ENCODE data around the gene FGGY.

FGGY gene

DNA sequence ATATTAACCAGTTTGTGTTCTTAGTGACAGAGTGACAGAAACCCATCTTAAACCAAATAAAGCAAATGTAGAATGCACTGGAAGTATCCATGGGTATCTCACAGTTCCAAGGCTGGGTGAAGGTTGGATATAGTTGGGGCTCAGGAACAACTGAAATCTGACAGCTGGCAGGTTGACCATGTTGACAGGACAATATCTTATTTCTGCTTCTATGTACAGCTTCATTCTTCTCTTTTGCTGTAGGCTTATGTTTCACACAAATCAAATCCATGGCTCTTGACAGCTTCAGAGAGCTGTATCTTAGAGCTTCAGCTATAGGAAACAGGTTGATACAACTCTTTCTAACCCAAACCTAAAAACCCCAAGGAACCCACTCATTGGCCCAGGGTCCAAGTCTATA lies 34.3 kb upstream of the FGGY start:
- TF ChIP-seq POLR2AphosphoS5 (IDR thresholded peaks at IDR 0.05; ENCODE audit: borderline replicate concordance, low read depth, low read length) = no peak
- TF ChIP-seq EZH2 (IDR thresholded peaks at IDR 0.05) = no peak
- TF ChIP-seq FOXP2 (optimal IDR thresholded peaks at IDR 0.05; ENCODE audit: control extremely low read depth, extremely low read length, insufficient read depth) = no peak
- H3K4me3 ChIP-seq = no peak overlapping the region
- no peak for DNase-seq (ENCODE audit: low read depth, low spot score)

DNA sequence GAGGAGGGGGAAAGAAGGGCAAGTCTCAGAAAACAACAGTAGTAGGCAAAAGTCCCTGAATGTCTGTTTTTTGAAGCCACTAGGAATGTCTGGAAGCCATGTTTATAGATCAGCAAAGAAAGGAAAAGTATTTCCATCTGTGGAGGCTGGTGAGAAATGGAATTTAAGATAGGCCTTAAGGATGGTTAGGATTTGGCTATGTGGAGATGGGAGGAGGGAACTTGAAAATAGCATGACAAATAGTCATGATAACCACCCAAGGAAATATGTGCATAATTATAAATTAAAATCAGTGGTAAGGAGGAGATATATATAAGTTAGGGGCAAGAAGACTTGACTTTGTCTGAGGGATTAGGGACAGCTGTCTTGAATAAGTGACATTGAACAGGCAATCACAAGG lies 33.8 kb upstream of the FGGY start:
- DNase-seq (ENCODE audit: low read depth, low spot score) = no peak

More for the DNA sequence above, 34.3 kb upstream of the FGGY start:
- Histone ChIP-seq H3K36me3 (ENCODE audit: insufficient read depth, low read length) (no peaks in the 10 kb centered on the region), H3K27ac (no peak overlapping the region), H3K9ac (ENCODE audit: insufficient read length) (no peak overlapping the region), H3K9me3 (ENCODE audit: low read depth, low read length) (no peaks in the 10 kb centered on the region)

DNA sequence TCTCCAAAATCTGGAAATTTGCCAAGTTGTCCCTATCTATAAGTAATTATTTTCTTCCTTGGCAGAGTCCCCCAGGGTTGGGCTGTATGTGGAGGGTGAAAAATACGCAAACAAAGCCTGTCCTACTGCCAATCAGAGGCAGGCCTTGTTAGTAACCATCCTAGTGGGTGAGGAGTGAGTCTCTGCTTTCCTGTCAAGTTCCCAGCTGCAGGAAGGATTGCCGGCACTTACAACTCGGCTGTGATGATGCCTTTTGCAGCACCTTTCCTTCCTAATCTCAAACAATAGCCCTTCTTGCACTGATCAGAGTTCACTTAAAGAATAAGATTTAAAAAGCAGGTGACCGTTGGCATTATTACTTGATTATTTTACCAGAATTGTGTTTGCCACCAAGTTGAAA lies 31.3 kb upstream of the FGGY start:
- DNase-seq (ENCODE audit: low read depth, low spot score) = no peak
- TF ChIP-seq POLR2AphosphoS5 (IDR thresholded peaks at IDR 0.05; ENCODE audit: borderline replicate concordance, low read depth, low read length) (no peak), EZH2 (IDR thresholded peaks at IDR 0.05) (no peak), FOXP2 (optimal IDR thresholded peaks at IDR 0.05; ENCODE audit: control extremely low read depth, extremely low read length, insufficient read depth) (no peak)
- no peak overlapping the region for H3K9ac ChIP-seq (ENCODE audit: insufficient read length)
- H3K36me3 ChIP-seq (ENCODE audit: insufficient read depth, low read length) = no peaks in the 10 kb centered on the region
- H3K27ac ChIP-seq = no peak overlapping the region
- no peak overlapping the region for H3K4me3 ChIP-seq
- no peaks in the 10 kb centered on the region for H3K9me3 ChIP-seq (ENCODE audit: low read depth, low read length)

More for the DNA sequence above, 33.8 kb upstream of the FGGY start:
- Histone ChIP-seq H3K27ac (no peak overlapping the region), H3K9ac (ENCODE audit: insufficient read length) (no peak overlapping the region), H3K9me3 (ENCODE audit: low read depth, low read length) (no peaks in the 10 kb centered on the region), H3K4me3 (no peak overlapping the region), H3K36me3 (ENCODE audit: insufficient read depth, low read length) (no peaks in the 10 kb centered on the region)
- no peak for TF ChIP-seq POLR2AphosphoS5 (IDR thresholded peaks at IDR 0.05; ENCODE audit: borderline replicate concordance, low read depth, low read length)
- TF ChIP-seq FOXP2 (optimal IDR thresholded peaks at IDR 0.05; ENCODE audit: control extremely low read depth, extremely low read length, insufficient read depth) = no peak
- no peak for TF ChIP-seq EZH2 (IDR thresholded peaks at IDR 0.05)

- DNase-seq (ENCODE audit: low read depth, low spot score) = no peak
- Histone ChIP-seq H3K9ac (ENCODE audit: insufficient read length) (no peak overlapping the region), H3K27ac (no peak overlapping the region)
Observed at GRCh38 chr1:59266180-59266926, 30.5 kb upstream of the FGGY start.

DNA sequence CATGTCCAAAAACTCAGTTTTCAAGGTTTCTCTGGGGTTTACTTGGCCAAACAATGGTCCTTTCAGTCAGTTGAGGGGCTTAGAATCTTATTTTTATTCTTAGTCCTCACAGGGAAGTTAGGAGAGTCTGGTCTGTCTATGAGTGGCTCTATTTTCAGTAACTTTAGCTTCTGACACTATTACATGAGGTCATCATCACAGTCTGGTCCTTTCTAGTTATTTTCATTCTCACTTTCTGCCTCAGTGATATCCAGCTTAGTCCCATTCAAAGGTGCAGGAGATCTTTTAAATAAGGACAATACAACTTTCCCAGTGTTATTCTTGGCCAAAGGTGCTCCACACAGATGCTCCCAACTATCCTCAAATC lies 30.0 kb upstream of the FGGY start:
- TF ChIP-seq FOXP2 (optimal IDR thresholded peaks at IDR 0.05; ENCODE audit: control extremely low read depth, extremely low read length, insufficient read depth) (no peak), POLR2AphosphoS5 (IDR thresholded peaks at IDR 0.05; ENCODE audit: borderline replicate concordance, low read depth, low read length) (no peak), EZH2 (IDR thresholded peaks at IDR 0.05) (no peak)
- H3K27ac ChIP-seq = no peak overlapping the region

More at GRCh38 chr1:59266180-59266926, 30.5 kb upstream of the FGGY start:
- Histone ChIP-seq H3K9me3 (ENCODE audit: low read depth, low read length) (no peaks in the 10 kb centered on the region), H3K36me3 (ENCODE audit: insufficient read depth, low read length) (no peaks in the 10 kb centered on the region), H3K4me3 (no peak overlapping the region)
- no peak for TF ChIP-seq EZH2 (IDR thresholded peaks at IDR 0.05)
- no peak for TF ChIP-seq POLR2AphosphoS5 (IDR thresholded peaks at IDR 0.05; ENCODE audit: borderline replicate concordance, low read depth, low read length)

GRCh38 chr1:59268406-59268805 lies 28.5 kb upstream of the FGGY start:
- Histone ChIP-seq H3K9me3 (ENCODE audit: low read depth, low read length) (no peaks in the 10 kb centered on the region), H3K4me3 (no peak overlapping the region), H3K27ac (no peak overlapping the region), H3K36me3 (ENCODE audit: insufficient read depth, low read length) (no peaks in the 10 kb centered on the region), H3K9ac (ENCODE audit: insufficient read length) (no peak overlapping the region)
- TF ChIP-seq POLR2AphosphoS5 (IDR thresholded peaks at IDR 0.05; ENCODE audit: borderline replicate concordance, low read depth, low read length) = no peak
- no peak for DNase-seq (ENCODE audit: low read depth, low spot score)

More for the DNA sequence above, 30.0 kb upstream of the FGGY start:
- H3K9ac ChIP-seq (ENCODE audit: insufficient read length) = no peak overlapping the region
- H3K36me3 ChIP-seq (ENCODE audit: insufficient read depth, low read length) = no peaks in the 10 kb centered on the region
- H3K9me3 ChIP-seq (ENCODE audit: low read depth, low read length) = no peaks in the 10 kb centered on the region
- H3K4me3 ChIP-seq = no peak overlapping the region
- DNase-seq (ENCODE audit: low read depth, low spot score) = no peak

DNA sequence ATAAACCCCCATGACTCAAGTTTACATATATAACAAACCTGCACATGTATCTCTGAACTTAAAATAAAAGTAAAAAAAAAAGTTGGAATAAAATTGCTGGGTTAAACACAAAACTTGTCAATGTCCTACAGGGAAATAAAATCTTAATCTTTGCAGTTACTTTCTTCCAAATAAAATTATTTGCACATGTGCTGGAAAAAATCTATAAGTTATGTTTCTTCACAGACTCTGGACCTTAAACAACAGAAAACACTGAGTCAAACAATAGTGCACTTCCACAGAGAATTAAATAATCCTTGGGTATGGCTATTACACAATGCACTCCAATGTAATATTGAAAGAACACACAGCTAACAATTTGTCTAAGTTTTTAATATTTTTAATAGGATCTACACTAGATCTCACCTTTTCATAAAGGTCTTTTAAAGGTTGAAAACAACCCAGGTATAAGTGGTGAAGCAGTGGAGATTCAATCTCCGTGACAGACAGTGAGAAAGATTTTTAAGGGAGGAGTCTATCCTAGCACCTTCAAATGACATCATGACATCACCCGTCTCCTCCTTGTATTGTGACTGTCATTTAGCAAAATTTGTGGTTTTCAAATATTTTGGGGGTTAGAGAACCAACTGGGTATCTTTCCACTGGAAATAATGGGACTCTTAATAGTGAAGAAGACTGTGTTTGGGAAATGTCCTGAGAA lies 25.2 kb upstream of the FGGY start:
- TF ChIP-seq EZH2 (IDR thresholded peaks at IDR 0.05) (no peak), POLR2AphosphoS5 (IDR thresholded peaks at IDR 0.05; ENCODE audit: borderline replicate concordance, low read depth, low read length) (no peak), FOXP2 (optimal IDR thresholded peaks at IDR 0.05; ENCODE audit: control extremely low read depth, extremely low read length, insufficient read depth) (no peak)
- Histone ChIP-seq H3K9me3 (ENCODE audit: low read depth, low read length) (no peaks in the 10 kb centered on the region), H3K36me3 (ENCODE audit: insufficient read depth, low read length) (no peaks in the 10 kb centered on the region), H3K27ac (no peak overlapping the region), H3K9ac (ENCODE audit: insufficient read length) (no peak overlapping the region), H3K4me3 (no peak overlapping the region)
- DNase-seq (ENCODE audit: low read depth, low spot score) = no peak

GRCh38 chr1:59272507-59272906 lies 24.4 kb upstream of the FGGY start:
- Histone ChIP-seq H3K9me3 (ENCODE audit: low read depth, low read length) (no peaks in the 10 kb centered on the region), H3K4me3 (no peak overlapping the region), H3K9ac (ENCODE audit: insufficient read length) (no peak overlapping the region), H3K27ac (no peak overlapping the region), H3K36me3 (ENCODE audit: insufficient read depth, low read length) (no peaks in the 10 kb centered on the region)
- no peak for TF ChIP-seq EZH2 (IDR thresholded peaks at IDR 0.05)
- TF ChIP-seq FOXP2 (optimal IDR thresholded peaks at IDR 0.05; ENCODE audit: control extremely low read depth, extremely low read length, insufficient read depth) = no peak
- DNase-seq (ENCODE audit: low read depth, low spot score) = no peak
